GM18498 (cell line): Measurements from ENCODE around the gene KIAA0232.

ENCODE experiments used
- ATAC-seq: cut with Tn5 transposase; IDR thresholded peaks from one replicate; pipeline ENCODE4 v1.9.1; 2021; ENCODE audit warnings: mild to moderate bottlenecking, moderate library complexity; ENCODE audit not compliant: unreplicated experiment

Gene KIAA0232

DNA sequence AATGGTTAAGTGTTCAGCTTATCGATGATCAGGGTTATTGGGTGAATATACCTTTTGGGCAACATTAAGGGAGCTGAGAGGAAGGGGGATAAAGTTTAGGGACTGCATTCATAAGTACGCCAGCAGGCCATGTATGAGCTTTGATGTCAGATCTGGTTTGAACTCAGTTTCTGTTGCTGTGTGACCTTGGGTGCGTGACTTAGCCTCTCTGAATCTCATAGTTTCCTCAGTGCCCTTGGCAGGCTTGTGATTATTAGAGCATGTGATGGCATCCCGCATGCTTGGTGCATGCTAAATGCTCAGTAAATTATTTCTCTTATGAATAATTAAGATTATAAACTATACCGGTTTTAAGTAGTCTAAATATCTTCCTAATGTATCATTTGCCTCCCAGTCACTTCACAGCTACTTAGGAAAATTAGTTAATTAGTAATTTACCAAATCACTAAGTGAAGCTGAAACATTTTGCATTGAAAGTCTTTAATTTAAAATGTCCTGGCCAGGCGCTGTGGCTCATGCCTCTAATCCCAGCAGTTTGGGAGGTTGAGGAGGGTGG lies 130.9 kb downstream of the KIAA0232 start:
- no peak for ATAC-seq

GRCh38 chr4:6914448-6914847 lies 131.9 kb downstream of the KIAA0232 start:
- no peak for ATAC-seq

- no peak for ATAC-seq
Measured at GRCh38 chr4:6915041-6916005, 132.8 kb downstream of the KIAA0232 start.

- ATAC-seq = no peak
Measured at GRCh38 chr4:6916069-6916586, 133.6 kb downstream of the KIAA0232 start.

DNA sequence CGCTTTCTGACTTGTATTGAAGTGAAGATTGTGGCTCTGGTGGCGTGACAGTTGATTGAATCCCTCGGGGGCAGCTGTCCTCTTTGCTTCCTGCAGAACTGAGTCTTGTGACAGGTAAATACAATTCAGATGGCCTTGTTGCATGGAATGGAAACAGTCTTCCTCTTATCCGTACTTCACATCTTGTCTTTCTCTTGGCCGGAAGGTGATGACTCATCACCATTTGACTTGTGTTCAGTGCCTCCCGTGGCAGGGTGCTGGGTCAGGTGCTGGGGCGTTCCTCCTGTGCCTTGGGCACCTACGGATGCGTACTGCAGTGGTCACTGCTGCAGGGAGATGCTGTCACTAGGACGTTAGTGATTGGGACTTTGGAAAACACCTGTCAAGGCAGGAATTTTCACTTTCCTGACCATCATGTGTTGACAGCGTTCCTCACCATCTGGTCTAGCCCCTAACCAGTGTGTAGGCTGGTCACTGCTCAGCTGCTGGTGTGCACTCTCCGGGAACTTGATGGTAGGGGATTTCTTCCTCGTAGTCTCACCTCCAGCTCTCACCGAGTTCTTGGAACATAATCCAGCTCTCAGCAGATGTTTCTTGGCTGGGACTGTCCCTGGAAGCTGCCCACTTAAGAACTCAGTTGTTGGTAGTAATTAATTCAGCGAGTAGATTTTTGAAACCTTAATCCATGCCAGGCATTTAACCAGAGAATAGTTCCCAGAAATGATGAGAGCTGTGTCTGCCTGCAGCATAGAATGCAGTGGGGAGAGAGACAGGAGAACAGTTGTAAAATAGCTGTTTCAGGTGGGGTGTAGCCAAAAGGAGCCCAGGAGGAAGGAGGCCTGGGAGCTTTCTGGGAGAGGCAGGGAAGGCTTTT lies 134.3 kb downstream of the KIAA0232 start:
- no peak for ATAC-seq

- peak; percentile 85 for ATAC-seq
Measured at GRCh38 chr4:6917461-6918271, 135.1 kb downstream of the KIAA0232 start.

DNA sequence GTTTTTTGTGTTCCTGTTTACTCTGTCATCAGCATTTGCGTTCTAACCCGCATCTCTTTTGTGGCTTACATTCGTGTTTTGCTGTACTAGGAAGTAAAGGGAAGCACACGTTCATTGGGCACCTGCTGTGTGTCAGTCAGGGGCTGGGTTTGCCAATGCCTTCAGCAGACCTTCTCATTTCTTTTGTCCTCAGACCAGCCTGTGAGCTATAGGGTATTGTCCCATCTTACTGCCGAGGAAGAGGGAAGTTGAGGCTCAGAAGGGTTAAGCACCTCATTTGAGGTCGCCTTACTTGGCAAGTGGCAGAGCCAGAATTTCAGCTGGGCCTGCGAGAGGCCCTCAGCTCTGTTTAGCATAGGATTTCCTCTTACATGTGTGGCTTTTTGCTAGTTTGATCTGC lies 135.8 kb downstream of the KIAA0232 start:
- no peak for ATAC-seq

DNA sequence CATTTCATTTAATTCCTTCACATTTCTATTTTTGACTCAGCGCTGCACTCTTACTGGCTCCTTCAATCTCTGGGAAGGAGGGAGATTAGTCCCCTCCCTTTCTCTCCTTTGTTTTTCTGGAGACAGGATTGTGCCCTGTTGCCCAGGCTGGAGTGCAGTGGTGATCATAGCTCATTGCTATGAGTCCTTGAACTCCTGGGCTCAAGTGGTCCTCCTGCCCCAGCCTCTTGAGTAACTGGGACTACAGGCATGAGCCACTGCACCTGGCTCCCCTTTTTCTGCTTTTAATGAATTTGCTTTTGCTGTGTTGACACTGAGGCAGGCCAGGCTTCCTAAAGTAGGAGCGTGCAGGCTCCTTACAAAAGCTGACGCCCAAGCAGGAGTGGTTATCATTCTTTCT lies 137.6 kb downstream of the KIAA0232 start:
- ATAC-seq = no peak

GRCh38 chr4:6923507-6923906 lies 141.0 kb downstream of the KIAA0232 start:
- no peak for ATAC-seq

DNA sequence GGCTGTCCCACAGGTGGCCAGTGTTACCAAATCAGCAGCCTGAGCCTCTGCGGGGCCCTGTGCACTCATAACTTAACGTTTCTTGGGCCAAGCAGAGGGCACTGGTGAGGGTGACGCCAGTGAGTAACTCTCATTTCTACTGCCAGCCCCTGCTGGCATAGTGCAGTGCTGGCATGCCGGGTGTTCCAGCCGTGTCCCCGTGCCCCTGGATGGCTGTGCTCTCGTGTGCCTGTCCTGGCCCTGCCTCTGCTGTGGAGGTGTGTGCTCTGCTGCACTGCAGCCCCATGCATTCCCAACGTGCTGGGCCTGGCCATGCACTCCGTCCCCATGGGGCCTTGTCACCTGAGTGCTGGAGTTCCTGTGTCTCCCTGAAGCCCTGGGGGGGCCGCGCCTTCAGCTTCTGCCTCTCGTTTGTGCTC lies 141.8 kb downstream of the KIAA0232 start:
- no peak for ATAC-seq

DNA sequence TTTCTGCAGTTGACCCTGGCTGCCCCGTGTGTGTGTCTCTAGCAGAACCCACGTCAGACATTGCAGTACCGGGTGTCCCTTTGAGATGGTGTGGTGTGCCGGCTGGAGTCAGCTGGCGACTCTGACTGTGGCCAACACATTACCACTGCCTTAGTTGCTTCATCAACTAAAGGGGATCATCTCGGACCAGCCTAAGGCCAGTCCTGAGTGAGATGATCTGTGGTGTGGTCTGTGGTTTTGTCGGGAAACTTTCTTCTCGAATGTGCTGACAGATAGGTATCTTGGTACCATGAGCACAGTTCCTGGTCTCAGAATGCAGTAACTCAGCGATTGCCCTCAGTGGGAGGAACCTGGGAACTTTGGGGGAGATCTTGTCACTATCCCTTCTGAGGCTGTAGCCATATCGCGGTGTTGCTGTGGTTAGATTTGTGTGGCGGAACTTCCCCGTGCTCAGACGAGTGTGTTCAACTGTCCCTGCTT lies 142.9 kb downstream of the KIAA0232 start:
- ATAC-seq = no peak

- ATAC-seq = no peak
Measured at GRCh38 chr4:6926081-6926480, 143.6 kb downstream of the KIAA0232 start.

- ATAC-seq = no peak
Measured at GRCh38 chr4:6926681-6927478, 144.4 kb downstream of the KIAA0232 start.

GRCh38 chr4:6928081-6928480 lies 145.6 kb downstream of the KIAA0232 start:
- ATAC-seq = no peak

- no peak for ATAC-seq
Measured at GRCh38 chr4:6929339-6929811, 146.8 kb downstream of the KIAA0232 start.

DNA sequence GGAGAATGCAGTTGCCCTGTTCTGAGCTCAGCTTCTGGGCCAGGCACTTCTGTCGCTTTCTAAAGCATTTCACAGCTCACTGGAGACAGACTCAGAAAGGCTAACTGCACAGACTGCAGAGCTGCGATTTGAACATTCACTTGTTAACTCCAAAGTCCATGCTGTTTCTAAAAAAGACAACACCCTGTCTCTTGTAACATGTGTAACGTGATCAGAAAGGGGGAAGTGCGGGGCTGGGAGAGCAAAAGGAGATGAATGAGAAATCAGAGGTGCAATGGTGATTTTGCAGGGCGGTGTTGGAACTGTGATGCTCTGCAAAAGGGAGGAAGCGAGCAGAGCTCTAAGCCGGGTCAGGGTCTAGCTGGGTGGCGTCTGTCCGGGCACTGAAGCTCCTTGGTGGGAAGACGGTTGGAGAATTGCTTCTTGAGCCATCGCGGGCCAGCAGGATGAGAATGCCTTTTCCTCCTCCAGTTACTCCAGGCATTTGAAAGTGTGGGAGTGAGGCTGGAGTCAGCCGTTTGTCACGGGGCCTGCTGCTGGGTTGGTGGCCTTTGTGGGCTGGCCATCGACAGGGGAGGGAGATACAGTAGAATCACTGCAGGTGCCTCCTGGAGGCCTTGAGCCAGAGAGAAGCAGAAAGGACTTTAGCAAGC lies 147.4 kb downstream of the KIAA0232 start:
- no peak for ATAC-seq

GRCh38 chr4:6932475-6932874 lies 149.9 kb downstream of the KIAA0232 start:
- ATAC-seq = no peak

DNA sequence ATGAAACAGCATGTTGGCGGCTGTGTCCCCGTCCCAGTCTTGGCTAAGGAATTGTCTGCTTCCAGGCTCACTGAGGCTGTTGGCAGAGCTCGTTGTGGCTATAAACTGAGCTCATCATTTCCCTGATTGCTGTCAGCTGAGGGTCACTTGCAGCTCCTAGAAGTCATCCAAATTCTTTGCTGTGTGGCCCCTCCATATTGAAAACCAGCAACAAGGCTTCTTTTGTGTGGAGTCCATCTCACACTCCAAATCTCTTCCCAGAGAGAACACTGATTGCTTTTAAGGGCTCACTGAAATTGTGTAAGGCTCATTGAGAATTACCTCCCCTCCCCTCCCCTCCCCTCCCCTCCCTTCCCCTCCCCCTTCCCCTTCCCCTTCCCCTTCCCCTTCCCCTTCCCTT lies 150.4 kb downstream of the KIAA0232 start:
- ATAC-seq = no peak
